ENCODE results near the gene NRF1. TPM values are rescaled to one million over a fixed set of nuclear protein-coding genes. Genes with fewer than 3 reads are reported as not detected.

NRF1 gene
- total RNA-seq, 1 experiment from 2014 or later = 25.9 TPM

DNA sequence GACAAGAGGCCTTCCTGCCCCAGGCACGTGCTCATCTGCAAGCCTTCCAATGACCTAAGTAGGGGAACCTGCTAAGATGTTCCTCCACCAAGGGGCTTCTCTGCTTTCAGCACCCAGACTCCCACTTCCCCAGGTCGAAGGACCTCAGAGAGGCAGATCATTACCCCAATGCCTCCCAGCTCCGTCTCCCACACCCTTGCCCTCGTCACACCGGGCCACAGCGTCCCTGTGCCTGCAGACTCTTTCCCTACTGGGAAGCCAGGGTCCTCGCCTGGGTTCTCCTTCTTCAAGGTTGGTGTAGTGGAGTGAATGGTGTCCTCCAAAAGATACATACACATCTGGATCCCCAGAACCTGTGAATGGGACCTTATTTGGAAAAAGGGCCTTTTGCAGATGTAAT is 189.4 kb downstream of the NRF1 start:
- TF ChIP-seq ELF1 (IDR thresholded peaks at IDR 0.05; ENCODE audit: borderline replicate concordance, low read depth) (no peak), FOSL1 (IDR thresholded peaks at IDR 0.05; ENCODE audit: low read depth) (no peak), SP1 (IDR thresholded peaks at IDR 0.05; ENCODE audit: low read depth) (no peak), ZFX (IDR thresholded peaks at IDR 0.05) (no peak), SRF (IDR thresholded peaks at IDR 0.05; ENCODE audit: low read depth) (no peak)
- H3K9me3 ChIP-seq (ENCODE audit: control insufficient read depth in 1 of 2, insufficient read depth in 1 of 2, low read depth in 1 of 2, low read length in 2 of 2) = no peaks in the 10 kb centered on the region
- H2AFZ ChIP-seq (ENCODE audit: low read depth, low read length, poor library complexity, severe bottlenecking) = no peak overlapping the region
- H3K4me3 ChIP-seq (replicated peaks in 1 of 2; ENCODE audit: low read depth in 1 of 2, low read length in 2 of 2) = no peak overlapping the region
- BruUV-seq (replicated peaks) = no TSS peak
- CTCF ChIA-PET = no interaction called here
- ATAC-seq (no peak), DNase-seq (ENCODE audit: low read depth, low spot score) (no peak)
- POLR2A ChIA-PET = no interaction called here
- H3K9me2 ChIP-seq (ENCODE audit: insufficient read depth) = no peaks in the 10 kb centered on the region
- H3K27ac ChIP-seq (ENCODE audit: low read depth, low read length) = no peak overlapping the region
- H3K4me2 ChIP-seq (ENCODE audit: low read length) = no peak overlapping the region
- no peaks in the 10 kb centered on the region for H3K27me3 ChIP-seq (ENCODE audit: insufficient read depth, low read length)
- intact Hi-C loops (cut with micrococcal nuclease) = no loop called here
- H3K79me2 ChIP-seq (ENCODE audit: insufficient read depth, low read length) = no peaks in the 10 kb centered on the region
- RAD21 ChIA-PET (ENCODE audit: low non-redundant PET in 1 of 2, low total read pairs in 2 of 2, uncharacterized antibody in 2 of 2, unreplicated experiment in 2 of 2) = no interaction called here
- H3K4me1 ChIP-seq (ENCODE audit: control insufficient read depth in 1 of 2, insufficient read depth in 2 of 2, low read length in 2 of 2) = no peaks in the 10 kb centered on the region
- H3K36me3 ChIP-seq (ENCODE audit: control insufficient read depth in 1 of 2, insufficient read depth in 2 of 2, low read length in 2 of 2) = no peaks in the 10 kb centered on the region
- H3K9ac ChIP-seq (ENCODE audit: low read length) = no peak overlapping the region
- H4K20me1 ChIP-seq (ENCODE audit: insufficient read depth) = no peaks in the 10 kb centered on the region

DNA sequence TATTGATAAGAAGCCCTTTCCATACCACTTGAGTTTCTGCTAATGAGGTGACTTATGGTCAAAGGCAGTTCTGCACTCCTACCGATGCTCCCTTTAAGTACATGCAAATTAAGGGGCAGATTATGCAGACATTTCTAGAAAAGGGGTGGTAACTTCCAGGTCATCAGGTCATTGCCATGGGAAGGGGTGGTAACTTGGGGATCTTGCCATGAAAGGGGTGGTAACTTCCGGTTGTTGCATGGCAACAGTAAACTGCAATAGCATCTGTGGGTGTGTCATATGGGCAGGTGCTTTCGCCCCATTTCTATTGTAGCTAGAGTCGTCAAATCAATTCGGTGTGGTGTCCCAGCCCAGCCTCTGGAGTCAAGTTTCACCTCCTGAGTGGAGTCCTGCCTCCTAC is 190.4 kb downstream of the NRF1 start:
- no peaks in the 10 kb centered on the region for H3K79me2 ChIP-seq (ENCODE audit: insufficient read depth, low read length)
- ATAC-seq = no peak
- CTCF ChIA-PET = no interaction called here

More for the DNA sequence above, 190.4 kb downstream of the NRF1 start:
- TF ChIP-seq, protein P1, sequence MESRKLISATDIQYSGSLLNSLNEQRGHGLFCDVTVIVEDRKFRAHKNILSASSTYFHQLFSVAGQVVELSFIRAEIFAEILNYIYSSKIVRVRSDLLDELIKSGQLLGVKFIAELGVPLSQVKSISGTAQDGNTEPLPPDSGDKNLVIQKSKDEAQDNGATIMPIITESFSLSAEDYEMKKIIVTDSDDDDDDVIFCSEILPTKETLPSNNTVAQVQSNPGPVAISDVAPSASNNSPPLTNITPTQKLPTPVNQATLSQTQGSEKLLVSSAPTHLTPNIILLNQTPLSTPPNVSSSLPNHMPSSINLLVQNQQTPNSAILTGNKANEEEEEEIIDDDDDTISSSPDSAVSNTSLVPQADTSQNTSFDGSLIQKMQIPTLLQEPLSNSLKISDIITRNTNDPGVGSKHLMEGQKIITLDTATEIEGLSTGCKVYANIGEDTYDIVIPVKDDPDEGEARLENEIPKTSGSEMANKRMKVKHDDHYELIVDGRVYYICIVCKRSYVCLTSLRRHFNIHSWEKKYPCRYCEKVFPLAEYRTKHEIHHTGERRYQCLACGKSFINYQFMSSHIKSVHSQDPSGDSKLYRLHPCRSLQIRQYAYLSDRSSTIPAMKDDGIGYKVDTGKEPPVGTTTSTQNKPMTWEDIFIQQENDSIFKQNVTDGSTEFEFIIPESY (IDR thresholded peaks at IDR 0.05; ENCODE audit: extremely low read depth, insufficient replicate concordance, low read length) = no peak
- TF ChIP-seq CBX3 (IDR thresholded peaks at IDR 0.05; ENCODE audit: low read depth) (no peak), ZFX (IDR thresholded peaks at IDR 0.05) (no peak), ELF1 (IDR thresholded peaks at IDR 0.05; ENCODE audit: borderline replicate concordance, low read depth) (no peak), SRF (IDR thresholded peaks at IDR 0.05; ENCODE audit: low read depth) (no peak)
- TF ChIP-seq, protein P2, sequence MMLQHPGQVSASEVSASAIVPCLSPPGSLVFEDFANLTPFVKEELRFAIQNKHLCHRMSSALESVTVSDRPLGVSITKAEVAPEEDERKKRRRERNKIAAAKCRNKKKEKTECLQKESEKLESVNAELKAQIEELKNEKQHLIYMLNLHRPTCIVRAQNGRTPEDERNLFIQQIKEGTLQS (IDR thresholded peaks at IDR 0.05) = no peak
- ChIA-PET RAD21 (ENCODE audit: low non-redundant PET in 1 of 2, low total read pairs in 2 of 2, uncharacterized antibody in 2 of 2, unreplicated experiment in 2 of 2) (no interaction called here), POLR2A (no interaction called here)
- no TSS peak for BruUV-seq (replicated peaks)
- Histone ChIP-seq H3K9me2 (ENCODE audit: insufficient read depth) (no peaks in the 10 kb centered on the region), H3K9ac (ENCODE audit: low read length) (no peak overlapping the region), H3K4me1 (ENCODE audit: control insufficient read depth in 1 of 2, insufficient read depth in 2 of 2, low read length in 2 of 2) (no peaks in the 10 kb centered on the region), H2AFZ (ENCODE audit: low read depth, low read length, poor library complexity, severe bottlenecking) (no peak overlapping the region), H3K4me2 (ENCODE audit: low read length) (no peak overlapping the region), H3K9me3 (ENCODE audit: control insufficient read depth in 1 of 2, insufficient read depth in 1 of 2, low read depth in 1 of 2, low read length in 2 of 2) (no peaks in the 10 kb centered on the region), H3K27ac (ENCODE audit: low read depth, low read length) (no peak overlapping the region), H3K4me3 (replicated peaks in 1 of 2; ENCODE audit: low read depth in 1 of 2, low read length in 2 of 2) (no peak overlapping the region), H3K36me3 (ENCODE audit: control insufficient read depth in 1 of 2, insufficient read depth in 2 of 2, low read length in 2 of 2) (no peaks in the 10 kb centered on the region), H4K20me1 (ENCODE audit: insufficient read depth) (no peaks in the 10 kb centered on the region), H3K27me3 (ENCODE audit: insufficient read depth, low read length) (no peaks in the 10 kb centered on the region)
- intact Hi-C loops (cut with micrococcal nuclease) = no loop called here
- DNase-seq (ENCODE audit: low read depth, low spot score) = no peak
